NCI-H2107 treated with DMSO at 0.1 percent for 48 hours (cell line): ENCODE results near the gene SLC41A3.
"Not testable (repeated sequence)": the region's sequence is repeated elsewhere in the genome, so short reads cannot be mapped to it uniquely, and the experiment has no call there.

Experiments
- DNase-seq: peaks from one replicate; lab custom pipeline; 2025; ENCODE audit not compliant: unreplicated experiment; lab: John Stamatoyannopoulos, UW

The SLC41A3 gene

GRCh38 chr3:125960456-125961288 lies 123.3 kb downstream of the SLC41A3 start:
- DNase-seq: no peak

GRCh38 chr3:125960066-125960424 lies 123.9 kb downstream of the SLC41A3 start:
- no peak for DNase-seq

GRCh38 chr3:125959317-125960065 lies 124.4 kb downstream of the SLC41A3 start:
- DNase-seq: no peak

- DNase-seq: no peak
Observed at GRCh38 chr3:125958511-125959316, 125.2 kb downstream of the SLC41A3 start.

- no peak for DNase-seq
Observed at GRCh38 chr3:125957674-125958510, 126.0 kb downstream of the SLC41A3 start.

- not testable (repeated sequence) for DNase-seq
Observed at GRCh38 chr3:125957020-125957419, 126.9 kb downstream of the SLC41A3 start.
